RCC 7860 (cell line): ENCODE results near the gene CCL18.
"Not testable (repeated sequence)": the region's sequence is repeated elsewhere in the genome, so short reads cannot be mapped to it uniquely, and the experiment has no call there.

Experiments used
- DNase-seq: peaks from one replicate; pipeline ENCODE4 v3.0.0-alpha.2; 2015; ENCODE audit warnings: low spot score
- FAIRE-seq: peaks from 2 replicates; lab custom pipeline; 2012; peaks lifted over from hg19 to GRCh38; lab: Jason Lieb, UNC

The CCL18 gene, protein sequence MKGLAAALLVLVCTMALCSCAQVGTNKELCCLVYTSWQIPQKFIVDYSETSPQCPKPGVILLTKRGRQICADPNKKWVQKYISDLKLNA

DNA sequence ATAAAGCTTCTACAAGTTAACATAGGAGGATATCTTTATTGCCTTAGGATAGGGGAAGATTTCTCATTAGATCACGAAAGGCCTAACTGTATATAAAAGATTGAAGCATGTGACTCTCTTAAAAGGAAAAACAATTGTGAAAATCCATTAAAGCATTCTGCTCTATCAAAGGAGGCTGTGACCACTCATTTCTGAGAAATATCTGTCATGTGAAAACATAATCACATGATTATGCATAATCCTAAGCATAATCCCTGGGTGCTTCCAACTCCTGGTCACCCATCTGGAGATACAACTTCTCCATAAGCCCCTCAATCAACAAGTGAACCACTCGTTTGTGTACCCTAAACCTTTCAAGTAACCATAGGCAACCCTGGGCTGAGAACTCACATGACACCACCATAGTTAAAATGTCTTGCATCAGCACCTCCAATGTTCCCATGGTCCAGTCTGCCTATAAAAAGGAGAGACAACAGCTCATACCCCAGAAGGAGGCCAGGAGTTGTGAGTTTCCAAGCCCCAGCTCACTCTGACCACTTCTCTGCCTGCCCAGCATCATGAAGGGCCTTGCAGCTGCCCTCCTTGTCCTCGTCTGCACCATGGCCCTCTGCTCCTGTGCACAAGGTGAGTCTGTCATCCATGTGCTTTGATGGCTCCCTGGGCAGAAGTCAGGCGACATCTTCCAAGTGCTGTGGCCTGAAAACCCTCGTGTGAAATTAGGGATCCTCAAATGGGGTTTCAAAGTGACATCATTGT is at the start of gene CCL18:
CCL18 (plus strand) TSS at position 487 of the 756 bp plus-strand sequence; CDS start at position 558, 71 bp downstream.
- DNase-seq (no peak), FAIRE-seq (no peak)

DNA sequence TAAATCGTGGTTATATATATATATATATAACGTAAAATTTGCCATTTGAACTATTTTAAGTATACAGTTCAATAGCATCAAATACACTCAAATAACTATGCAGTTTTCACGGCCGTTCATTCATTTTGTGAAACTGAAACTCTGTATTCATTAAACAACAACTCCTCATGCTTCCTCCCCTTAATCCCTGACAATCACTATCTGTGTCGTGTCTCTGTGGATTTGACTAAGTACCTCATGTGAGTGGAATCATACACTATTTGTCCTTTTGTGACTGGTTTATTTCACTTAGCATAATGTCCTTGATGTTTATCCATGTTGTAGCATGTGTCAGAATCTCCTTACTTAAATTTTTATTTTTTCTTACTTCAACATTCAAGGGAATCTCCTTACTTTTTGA is 49.1 kb upstream of the CCL18 start:
- FAIRE-seq (no peak), DNase-seq (no peak)

DNA sequence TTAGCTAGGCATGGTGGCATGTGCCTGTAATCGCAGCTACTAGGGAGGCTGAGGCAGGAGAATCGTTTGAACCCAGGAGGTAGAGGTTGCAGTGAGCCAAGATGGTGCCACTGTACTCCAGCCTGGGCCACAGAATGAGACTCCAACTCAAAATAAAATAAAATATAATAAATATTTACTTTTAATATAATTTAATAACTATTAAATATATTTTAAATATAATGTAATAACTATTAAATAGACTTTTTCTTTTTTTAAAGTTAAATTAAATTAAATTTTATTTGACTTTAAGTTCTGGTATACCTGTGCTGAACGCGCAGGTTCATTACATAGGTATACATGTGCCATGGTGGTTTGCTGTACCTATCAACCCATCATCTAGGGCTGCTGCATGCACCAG is 48.2 kb upstream of the CCL18 start:
- not testable (repeated sequence) for FAIRE-seq, DNase-seq

DNA sequence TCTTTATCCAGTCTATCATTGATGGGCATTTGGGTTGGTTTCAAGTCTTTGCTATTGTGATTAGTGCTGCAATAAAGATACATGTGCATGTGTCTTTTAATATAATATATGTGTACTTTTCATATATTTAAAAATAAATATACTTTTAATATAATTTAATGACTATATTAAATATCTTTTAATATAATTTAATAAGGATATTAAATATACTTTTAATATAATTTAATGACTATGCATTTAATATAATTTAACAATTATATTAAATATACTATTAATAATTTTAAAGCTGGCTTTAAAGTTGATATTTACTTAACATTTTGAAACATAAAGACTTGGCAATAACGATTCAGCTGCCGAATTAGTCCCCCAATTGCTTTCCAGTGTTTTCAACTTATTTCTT is 47.5 kb upstream of the CCL18 start:
- DNase-seq (no peak), FAIRE-seq (no peak)

DNA sequence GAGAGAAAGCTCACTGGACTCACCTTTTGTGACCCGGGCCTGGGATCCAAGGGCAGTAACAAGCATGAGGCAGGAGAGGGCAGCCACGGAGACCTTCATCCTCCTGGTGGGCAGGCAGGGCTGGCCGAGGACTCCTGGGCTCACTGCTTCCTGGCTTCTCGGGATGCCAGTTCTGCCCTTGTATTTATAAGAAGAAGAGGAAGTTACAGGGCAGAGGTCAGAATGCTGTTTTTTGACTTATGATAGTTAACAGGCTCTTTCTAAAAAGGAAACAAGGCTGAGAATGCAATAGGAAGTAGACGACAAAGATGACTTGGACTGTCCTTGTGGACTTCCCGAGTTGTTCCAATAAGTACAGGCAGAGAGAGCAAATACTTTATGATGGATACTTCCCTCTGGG is 46.3 kb upstream of the CCL18 start, which contains the start of gene CCL23:
CCL23 (minus strand) TSS at position 174 of the 400 bp plus-strand sequence; CDS start at position 99, 75 bp downstream.
- FAIRE-seq (no peak), DNase-seq (no peak)

DNA sequence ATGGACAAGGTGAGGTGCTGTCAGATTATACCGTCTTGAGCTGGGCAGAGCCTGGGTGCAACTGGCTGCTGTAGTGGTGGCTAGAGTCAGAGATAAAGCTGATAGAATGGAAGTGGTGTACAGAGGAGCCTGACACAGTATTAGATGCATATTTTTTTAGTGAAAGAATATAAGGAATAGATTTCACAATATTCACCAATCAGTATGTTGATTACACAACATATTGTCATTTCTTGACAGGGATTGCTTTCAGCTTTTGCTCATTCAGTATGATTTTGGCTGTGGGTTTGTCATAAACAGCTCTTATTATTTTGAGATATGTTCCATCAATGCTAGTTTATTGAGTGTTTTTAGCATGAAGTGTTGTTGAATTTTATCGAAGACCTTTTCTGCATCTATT is 44.6 kb upstream of the CCL18 start:
- DNase-seq (no peak), FAIRE-seq (no peak)

DNA sequence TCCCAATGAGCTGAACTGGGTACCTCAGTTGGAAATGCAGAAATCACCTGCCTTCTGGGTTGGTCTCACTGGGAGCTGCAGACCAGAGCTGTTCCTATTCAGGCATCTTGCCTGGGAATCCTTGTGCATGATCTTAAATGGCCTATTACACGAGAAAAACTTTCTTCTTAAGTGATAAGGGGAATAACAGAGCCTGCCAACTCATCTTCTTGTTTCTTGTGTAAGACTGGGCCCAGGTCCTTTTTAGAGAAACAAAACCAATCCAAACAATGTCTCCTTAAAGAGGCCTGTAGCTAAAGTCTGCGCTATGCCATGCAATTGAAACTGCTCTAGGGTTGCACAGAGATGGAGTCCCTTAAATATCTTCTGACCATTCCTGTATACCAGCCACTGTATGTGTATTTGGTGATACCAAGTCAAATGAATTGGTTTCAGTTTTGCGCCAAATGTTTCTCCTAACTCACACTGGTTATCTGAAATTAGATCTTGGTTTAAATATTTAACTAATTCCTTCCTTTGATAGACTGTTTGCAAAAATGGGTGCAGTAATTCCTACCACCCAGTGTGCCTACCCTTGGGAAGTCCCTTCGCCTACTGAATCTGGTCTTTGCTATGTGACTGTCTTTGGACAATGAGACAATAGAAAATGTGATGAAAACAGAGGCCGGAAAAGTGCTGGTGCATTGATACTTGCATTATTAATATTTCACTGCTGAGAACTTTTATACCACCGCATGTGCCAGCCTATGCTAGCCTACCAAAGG is 39.8 kb upstream of the CCL18 start:
- no peak for DNase-seq

DNA sequence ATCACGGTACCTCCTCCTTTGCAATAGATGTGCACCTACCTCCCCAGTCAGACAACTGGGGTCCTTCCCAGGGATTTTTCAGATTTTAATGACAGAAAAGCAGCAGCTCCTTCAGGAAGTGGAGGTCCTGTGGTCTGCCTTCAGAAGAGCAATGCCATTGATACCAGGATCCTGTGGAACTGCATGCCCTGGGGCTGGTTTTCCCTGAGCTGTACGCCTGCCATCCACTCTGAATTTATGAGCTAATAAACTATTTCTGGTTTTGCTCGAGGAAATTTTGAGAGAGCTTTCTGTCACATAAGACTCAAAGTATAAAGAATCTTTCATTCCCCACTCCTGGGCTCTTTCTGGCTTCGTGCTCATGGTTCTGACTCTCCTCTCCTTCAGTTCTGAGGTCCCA is 36.3 kb upstream of the CCL18 start:
- DNase-seq (no peak), FAIRE-seq (no peak)

More for the DNA sequence above, 39.8 kb upstream of the CCL18 start:
- FAIRE-seq: no peak

DNA sequence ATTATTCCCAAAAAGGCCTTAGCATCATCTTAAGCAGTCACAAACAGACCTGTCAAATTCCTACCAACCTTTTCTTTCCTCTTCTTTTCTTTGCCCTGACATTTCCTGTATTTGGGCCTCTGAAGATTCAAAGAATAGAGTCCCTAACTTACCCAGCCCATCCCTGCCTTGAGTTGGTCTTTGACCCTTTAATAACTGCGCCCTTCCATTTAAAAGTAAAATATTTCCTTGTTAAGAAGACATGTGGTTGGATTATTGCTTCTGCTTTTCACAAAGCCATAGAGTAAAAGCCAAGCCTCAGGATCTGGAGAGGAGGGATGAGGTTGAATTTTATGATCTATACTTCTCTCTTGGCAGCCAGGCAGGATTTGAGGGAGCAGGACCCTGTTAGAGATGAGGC is 33.1 kb upstream of the CCL18 start:
- DNase-seq (no peak), FAIRE-seq (no peak)

DNA sequence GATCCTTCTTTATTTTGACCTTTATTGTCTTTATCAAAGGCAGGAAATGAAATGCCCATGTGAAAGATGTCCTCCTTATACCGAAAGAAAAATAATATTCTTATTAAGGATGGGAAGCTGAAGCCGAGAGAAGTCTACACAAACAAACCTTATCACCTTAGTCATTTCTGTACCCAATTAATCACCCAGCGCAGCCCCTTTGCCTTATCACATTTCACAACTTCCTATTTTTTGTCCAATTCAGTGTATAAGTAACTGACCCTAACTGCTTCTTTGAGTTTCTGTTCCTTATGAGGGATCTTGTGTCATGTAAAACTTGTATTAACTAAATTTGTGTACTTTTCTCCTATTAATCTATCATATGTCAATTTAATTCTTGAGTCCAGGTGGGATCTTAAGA is 29.9 kb upstream of the CCL18 start:
- FAIRE-seq (no peak), DNase-seq (no peak)

DNA sequence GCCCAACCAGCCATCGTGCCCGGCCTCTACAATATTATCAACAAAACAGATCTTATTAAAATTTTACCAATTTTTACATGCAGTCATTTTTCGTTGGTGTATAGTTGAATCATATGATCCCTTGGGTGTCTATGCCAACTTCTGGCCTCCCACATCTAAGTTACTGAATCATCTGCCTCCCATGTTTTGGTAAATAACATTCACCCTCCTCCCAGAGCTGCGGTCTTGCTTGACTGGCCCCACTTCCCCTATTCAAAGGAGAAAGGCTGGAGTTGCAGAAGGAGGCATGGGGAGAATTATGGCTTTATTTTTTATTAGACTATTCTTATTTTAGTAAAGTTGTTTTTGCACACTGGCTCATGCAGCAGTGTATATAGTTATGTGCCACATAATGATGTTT is 27.8 kb upstream of the CCL18 start:
- FAIRE-seq (no peak), DNase-seq (no peak)

DNA sequence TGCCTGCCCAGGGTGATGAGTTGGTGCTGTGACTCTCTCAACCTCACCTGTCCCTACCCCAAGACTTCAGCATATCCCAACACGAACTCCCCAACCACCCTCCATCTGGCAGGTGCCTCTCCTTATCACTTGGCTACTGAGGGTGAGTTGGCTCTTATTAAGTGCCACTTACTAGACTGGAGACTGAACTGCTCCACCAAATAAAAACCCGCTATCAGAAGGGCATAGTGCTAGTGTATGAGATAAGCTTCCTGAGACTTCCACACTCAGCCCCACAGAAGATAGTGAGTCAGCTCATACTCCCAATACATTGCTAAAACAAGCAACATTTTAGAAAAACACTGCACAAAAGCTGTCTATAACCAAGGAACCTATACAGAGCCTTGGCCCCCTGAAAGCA is 16.0 kb upstream of the CCL18 start:
- FAIRE-seq (no peak), DNase-seq (no peak)

DNA sequence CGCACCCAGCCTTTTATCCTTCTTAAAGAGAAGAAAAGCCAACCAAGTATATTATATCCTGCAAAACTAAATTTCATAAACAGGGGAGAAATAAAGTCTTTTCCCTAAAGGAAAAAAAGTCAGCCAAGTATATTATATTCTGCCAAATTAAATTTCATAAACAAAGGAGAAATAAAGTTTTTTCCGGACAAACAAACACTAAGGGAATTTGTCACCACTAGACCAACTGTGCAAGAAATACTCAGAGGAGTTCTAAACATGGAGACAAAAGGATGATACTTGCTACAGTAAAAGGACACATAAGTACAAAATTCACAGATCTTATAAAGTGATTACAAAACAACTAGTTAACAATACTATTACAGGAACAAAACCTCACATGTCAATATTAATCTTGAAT is 14.4 kb upstream of the CCL18 start:
- FAIRE-seq (no peak), DNase-seq (no peak)

DNA sequence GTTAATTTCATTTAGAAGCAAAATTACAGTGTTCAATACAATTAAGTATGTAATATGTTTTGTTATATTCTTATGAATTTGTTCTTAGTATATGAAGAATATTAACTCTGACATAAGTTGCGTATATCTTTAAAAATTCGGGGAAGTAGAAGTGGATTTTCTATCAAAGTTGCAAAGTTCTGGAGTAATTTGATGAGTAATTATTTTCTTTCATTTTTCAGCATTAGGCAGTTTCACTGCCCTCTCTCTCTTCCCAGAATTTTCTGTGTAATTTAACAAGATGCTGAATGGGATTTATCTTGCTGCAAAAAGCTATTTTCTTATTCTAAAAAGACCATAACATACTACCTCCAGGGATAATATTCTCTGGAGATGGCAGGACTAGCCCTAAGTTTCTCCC is 8.9 kb upstream of the CCL18 start:
- no peak for DNase-seq
- no peak for FAIRE-seq

DNA sequence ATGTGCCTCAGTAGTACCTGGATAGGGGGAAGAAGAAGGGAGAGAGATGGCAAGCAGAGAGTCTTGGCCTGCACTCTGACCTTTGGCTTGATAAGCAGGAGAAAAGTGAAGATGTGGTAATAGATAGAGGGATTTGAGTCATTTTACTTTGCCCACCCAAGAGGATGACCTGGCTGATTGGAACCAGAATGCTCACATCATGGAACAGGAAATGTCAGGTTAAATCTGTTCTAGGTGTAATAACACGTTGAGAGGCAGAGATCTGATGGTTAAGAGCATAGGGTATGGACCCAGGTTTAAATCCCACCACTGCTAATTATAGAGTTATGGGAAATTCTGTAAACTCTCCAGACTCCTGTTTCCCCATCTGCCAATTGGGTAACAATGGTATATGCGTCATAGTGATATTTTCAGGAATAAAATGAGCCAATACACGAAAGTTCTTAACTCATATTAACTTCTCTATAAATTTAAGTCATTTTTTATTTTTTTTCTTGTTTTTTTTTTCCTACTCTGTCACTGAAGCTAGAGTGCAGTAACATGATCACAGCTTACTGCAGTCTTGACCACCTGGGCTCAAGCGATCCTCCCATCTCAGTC is 8.1 kb upstream of the CCL18 start:
- no peak for DNase-seq
- FAIRE-seq: no peak

DNA sequence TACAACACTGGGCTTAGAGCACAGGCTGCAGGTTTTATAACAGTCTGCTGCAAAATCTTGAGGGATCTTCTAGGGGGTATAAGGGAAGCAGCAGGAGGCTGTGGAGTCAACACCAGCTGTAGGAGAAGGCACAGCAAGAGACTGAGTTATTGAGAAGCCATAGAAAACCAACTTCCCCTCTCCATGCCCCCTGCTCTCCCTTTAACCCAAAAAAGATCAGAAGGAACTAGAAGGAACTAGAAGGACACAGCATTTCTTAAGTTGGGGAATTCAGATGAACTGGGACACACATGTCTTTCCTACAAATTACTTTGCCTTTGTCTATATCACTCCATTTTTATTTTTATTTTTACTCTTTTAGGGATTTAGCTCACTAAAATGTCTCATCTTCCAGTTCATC is 6.2 kb upstream of the CCL18 start:
- DNase-seq (no peak), FAIRE-seq (no peak)

DNA sequence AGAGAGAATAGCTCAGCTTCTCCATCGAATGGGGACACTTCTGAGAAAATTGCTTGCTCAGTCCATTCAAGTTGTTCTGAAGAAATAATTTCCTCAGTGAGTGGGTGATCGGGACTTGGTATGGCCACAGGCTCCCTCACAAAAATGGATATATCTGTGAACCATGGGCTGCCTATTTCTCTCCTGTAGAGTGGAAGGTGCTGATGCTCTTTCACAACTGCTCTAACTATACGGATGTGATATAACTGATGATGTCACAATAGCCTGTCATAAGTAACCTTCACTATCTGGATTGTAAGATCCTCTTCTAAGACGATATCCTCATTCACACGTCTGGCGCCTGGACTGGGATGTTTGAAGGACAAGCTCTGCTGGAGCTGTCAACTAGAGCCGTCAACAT is 4.7 kb upstream of the CCL18 start:
- DNase-seq (no peak), FAIRE-seq (no peak)

DNA sequence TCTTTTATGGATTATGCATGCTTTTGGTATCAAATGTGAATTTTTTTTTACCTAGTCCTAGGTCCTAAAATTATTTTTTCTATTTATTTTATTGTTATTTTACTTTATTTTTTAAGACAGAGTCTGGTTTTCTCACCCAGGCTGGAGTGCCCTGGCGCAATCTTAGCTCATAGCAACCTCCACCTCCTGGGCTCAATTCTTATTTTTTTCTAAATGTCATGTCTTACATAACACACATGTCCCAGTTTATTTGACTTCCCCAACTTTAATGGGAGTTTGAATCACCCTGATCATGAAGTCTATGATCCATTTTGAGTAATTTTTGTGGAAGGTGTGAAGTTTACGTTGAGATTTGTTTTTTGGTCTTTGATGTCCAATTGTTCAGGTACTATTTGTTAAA is 3.3 kb upstream of the CCL18 start:
- DNase-seq (no peak), FAIRE-seq (no peak)

DNA sequence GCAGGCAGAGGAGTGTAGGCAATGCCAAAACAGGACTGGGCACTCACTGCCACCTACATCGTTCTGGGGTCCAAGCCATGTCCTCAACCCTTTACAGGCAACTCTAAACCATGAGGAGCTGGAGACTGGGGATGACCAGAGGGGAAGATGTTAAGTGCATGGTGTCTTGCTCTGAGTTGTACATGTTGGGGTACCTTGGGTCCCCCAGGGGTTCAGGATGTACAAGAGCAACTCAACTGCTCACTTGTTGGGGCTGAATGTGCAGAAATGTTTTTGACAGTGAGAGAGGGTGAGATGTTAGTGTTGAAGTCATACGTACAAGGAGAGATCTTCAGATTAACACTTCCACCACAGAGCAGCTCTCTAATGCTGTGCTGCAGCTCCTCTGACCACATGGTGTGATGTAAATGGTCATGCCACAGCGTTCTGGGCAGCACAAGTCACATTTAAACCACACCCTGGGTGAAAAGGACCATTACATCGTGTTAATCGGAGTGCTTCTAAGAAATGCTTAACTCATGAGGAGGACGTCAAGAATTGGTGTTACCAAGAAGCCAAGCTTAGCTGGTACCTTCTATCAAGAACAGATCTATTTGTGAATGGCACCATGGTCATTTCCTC is 2.4 kb downstream of the CCL18 start:
- FAIRE-seq: no peak
- DNase-seq: no peak

DNA sequence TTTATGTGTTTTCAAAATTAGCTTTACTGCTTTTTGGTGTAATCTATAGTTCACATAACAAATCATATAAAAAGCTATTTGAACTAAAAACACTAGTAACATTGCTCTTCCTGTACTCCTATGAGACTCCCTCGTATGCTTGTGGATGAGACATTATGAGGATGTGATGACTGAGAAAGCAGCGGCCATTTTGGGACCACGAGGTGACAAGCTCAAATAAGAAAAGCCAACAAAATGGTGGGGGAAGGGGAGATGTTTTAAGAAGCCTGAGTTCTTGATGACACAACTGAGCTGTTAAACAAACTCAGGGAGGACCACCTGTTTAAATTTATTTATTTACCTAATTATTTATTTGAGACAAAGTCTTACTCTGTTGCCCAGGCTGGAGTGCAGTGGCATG is 4.5 kb downstream of the CCL18 start:
- DNase-seq (no peak), FAIRE-seq (no peak)

DNA sequence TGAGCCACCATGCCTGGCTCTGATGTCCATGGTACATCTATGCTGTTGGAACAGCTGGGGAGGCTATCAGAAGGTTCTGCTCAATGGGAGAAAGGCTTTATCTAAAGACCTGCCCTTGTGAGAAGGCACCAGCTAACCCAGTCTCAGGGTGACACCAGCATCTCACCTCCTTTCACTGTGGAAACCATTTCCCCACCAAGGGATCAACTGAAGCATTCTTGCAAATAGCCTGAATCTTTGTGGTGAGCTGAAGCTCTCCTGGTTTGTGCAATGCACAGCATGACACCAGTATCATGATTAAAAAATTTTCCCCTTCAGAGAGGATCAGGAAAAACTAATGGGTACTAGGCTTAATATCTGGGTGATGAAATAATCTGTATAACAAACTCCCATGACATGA is 5.1 kb downstream of the CCL18 start:
- FAIRE-seq: no peak

More for the DNA sequence above, 5.1 kb downstream of the CCL18 start:
- no peak for DNase-seq
